ENCODE results near the gene SLN.
A peak's percentile ranks its signal among the peaks of the same experiment; 100 is the strongest.

DNA sequence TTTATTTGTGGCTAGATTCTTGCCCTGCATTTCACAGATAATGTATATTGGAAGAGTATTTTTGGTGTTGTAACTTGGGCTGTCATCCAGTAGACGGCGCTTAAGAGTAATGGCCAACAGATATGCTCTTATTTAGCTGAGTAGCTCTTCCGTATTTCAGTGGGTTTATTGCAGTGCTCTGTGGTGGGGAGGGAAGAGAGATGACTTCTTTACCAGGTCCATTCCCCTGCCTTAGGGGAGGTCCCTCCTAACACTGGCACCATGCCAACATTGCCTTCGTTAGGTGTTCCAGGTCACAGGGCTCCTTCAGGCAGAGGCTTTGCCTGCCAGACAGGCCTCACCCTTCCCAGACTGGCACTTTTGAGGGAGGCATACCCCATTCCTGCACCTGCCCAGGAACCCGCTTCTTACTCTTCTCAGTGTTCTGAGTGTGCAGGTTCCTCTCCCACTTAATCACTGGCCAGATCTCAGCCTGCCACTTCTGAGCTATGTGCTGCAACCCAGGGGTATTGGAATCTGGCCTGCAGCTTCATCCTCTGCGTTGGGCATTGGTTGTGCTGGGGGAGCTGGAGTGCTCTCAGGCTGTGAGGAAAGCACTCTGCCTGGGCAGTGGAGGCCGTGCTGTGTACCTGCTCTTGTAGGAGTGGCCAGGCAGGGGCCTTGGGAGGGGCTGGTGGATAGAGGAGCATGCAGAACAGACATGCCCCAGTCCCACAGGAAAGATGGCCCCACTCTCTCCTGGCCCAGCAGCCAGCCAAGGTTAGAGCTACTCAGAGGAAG, 29.4 kb upstream of the SLN start:
- TF ChIP-seq, protein P1, sequence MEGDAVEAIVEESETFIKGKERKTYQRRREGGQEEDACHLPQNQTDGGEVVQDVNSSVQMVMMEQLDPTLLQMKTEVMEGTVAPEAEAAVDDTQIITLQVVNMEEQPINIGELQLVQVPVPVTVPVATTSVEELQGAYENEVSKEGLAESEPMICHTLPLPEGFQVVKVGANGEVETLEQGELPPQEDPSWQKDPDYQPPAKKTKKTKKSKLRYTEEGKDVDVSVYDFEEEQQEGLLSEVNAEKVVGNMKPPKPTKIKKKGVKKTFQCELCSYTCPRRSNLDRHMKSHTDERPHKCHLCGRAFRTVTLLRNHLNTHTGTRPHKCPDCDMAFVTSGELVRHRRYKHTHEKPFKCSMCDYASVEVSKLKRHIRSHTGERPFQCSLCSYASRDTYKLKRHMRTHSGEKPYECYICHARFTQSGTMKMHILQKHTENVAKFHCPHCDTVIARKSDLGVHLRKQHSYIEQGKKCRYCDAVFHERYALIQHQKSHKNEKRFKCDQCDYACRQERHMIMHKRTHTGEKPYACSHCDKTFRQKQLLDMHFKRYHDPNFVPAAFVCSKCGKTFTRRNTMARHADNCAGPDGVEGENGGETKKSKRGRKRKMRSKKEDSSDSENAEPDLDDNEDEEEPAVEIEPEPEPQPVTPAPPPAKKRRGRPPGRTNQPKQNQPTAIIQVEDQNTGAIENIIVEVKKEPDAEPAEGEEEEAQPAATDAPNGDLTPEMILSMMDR (conservative IDR thresholded peaks at IDR 0.05 in 1 of 2, IDR thresholded peaks at IDR 0.05 in 1 of 2; ENCODE audit: low read depth in 1 of 2, low read length in 2 of 2), result peak; percentile 54 to 83
- no peak for TF ChIP-seq EZH2 (IDR thresholded peaks at IDR 0.05; ENCODE audit: low read length, missing control alignments)
